ENCODE measurements around the gene ALG12. TPM values are rescaled to one million over a fixed set of nuclear protein-coding genes. Genes with fewer than 3 reads are reported as not detected.

The ALG12 gene
- total RNA-seq, 4 donors from 2014 or later = 5.9 to 13.9 (median 9.2) TPM

- no peak for TF ChIP-seq CTCF (IDR thresholded peaks at IDR 0.05; ENCODE audit: low read depth)
Observed at GRCh38 chr22:49880281-49880680, 38.0 kb downstream of the ALG12 start.

GRCh38 chr22:49879871-49880270, 38.4 kb downstream of the ALG12 start:
- TF ChIP-seq CTCF (IDR thresholded peaks at IDR 0.05; ENCODE audit: low read depth) = no peak

GRCh38 chr22:49878206-49878605, 40.0 kb downstream of the ALG12 start:
- TF ChIP-seq CTCF (IDR thresholded peaks at IDR 0.05; ENCODE audit: low read depth) = no peak

GRCh38 chr22:49877642-49878041, 40.6 kb downstream of the ALG12 start:
- TF ChIP-seq CTCF (IDR thresholded peaks at IDR 0.05; ENCODE audit: low read depth) = no peak

- no peak for TF ChIP-seq CTCF (IDR thresholded peaks at IDR 0.05; ENCODE audit: low read depth)
Observed at GRCh38 chr22:49873228-49873940, 44.9 kb downstream of the ALG12 start.

- no peak for TF ChIP-seq CTCF (IDR thresholded peaks at IDR 0.05; ENCODE audit: low read depth)
Observed at GRCh38 chr22:49872347-49872746, 45.9 kb downstream of the ALG12 start.

- TF ChIP-seq CTCF (IDR thresholded peaks at IDR 0.05; ENCODE audit: low read depth) = no peak
Observed at GRCh38 chr22:49871482-49871881, 46.8 kb downstream of the ALG12 start.
